GM12865 (cell line): ENCODE data around the gene ZNF691.
"Not testable (repeated sequence)": the region's sequence is repeated elsewhere in the genome, so short reads cannot be mapped to it uniquely, and the experiment has no call there.

ENCODE experiments used
- DNase-seq: peaks from one replicate; pipeline ENCODE4 v3.0.0; 2010; ENCODE audit warnings: low read depth
- H3K4me3 ChIP-seq: 2 replicates; pipeline ENCODE4 v1.5.1; 2011; ENCODE audit warnings: mild to moderate bottlenecking, low read depth, low read length, control low read depth
- CTCF ChIP-seq: IDR thresholded peaks from 2 replicates; pipeline ENCODE4 v1.5.1; 2011; ENCODE audit warnings: low read length, control low read depth, low read depth, inconsistent platforms; ENCODE audit not compliant: insufficient read depth; ENCODE audit errors: missing control alignments

ZNF691 gene

GRCh38 chr1:42848823-42849537, 2.6 kb downstream of the ZNF691 start:
- TF ChIP-seq CTCF = no peak
- H3K4me3 ChIP-seq = no peak overlapping the region
- DNase-seq = no peak

GRCh38 chr1:42849944-42850343, 3.5 kb downstream of the ZNF691 start:
- TF ChIP-seq CTCF = no peak
- H3K4me3 ChIP-seq = no peak overlapping the region
- no peak for DNase-seq

GRCh38 chr1:42851420-42851819, 5.0 kb downstream of the ZNF691 start:
- no peak for DNase-seq
- TF ChIP-seq CTCF = no peak
- H3K4me3 ChIP-seq = no peak overlapping the region

- no peak overlapping the region for H3K4me3 ChIP-seq
- no peak for DNase-seq
These were observed 5.7 kb downstream of the ZNF691 start for GRCh38 chr1:42851960-42852607.

GRCh38 chr1:42852608-42852980, 6.2 kb downstream of the ZNF691 start:
- TF ChIP-seq CTCF = no peak
- H3K4me3 ChIP-seq = no peak overlapping the region
- no peak for DNase-seq

More at GRCh38 chr1:42851960-42852607, 5.7 kb downstream of the ZNF691 start:
- no peak for TF ChIP-seq CTCF

GRCh38 chr1:42853116-42853884, 6.9 kb downstream of the ZNF691 start:
- no peak for TF ChIP-seq CTCF

GRCh38 chr1:42856554-42856953, 10.1 kb downstream of the ZNF691 start:
- DNase-seq, H3K4me3 ChIP-seq: not testable (repeated sequence)

More at GRCh38 chr1:42853116-42853884, 6.9 kb downstream of the ZNF691 start:
- no peak overlapping the region for H3K4me3 ChIP-seq
- no peak for DNase-seq

- H3K4me3 ChIP-seq, DNase-seq: not testable (repeated sequence)
These were observed 13.0 kb downstream of the ZNF691 start for GRCh38 chr1:42859366-42859765.
